Stimulated activated CD8-positive, alpha-beta memory T cell treated with anti-CD3 and anti-CD28 coated beads, Interleukin-12 subunit alpha, Interleukin-12 subunit beta, amount 100 ng/mL, for 1 hour (primary cell): Measurements from ENCODE around the gene LMTK2.

Experiments used
- DNase-seq: peaks from one replicate; pipeline ENCODE4 v3.0.0-alpha.2; 2020; ENCODE audit warnings: low read depth

The LMTK2 gene

GRCh38 chr7:98234429-98235147 lies 127.9 kb downstream of the LMTK2 start:
- DNase-seq, result no peak

DNA sequence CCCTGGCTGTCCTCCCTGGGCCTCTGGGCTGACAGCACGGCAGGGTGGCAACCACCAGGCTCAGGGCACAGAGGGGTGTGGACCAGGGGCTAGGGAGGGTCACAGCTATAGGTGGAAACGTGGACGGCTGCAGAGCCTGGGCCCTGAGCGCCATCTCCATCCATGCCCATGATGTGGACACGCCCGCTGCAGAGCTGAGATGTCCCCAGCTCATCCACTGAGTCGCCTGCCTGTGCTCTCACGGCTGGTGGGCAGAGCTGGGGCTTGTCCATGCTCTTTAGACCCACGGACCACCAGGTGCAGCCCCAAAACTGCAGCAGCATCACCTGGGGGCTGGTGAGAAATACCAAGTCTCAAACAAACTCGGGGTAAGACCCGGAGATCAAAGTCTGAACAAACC lies 129.2 kb downstream of the LMTK2 start:
- no peak for DNase-seq

- no peak for DNase-seq
These were observed 129.9 kb downstream of the LMTK2 start for GRCh38 chr7:98236355-98237185.

GRCh38 chr7:98238076-98238475 lies 131.4 kb downstream of the LMTK2 start:
- DNase-seq, result no peak

GRCh38 chr7:98238976-98239375 lies 132.3 kb downstream of the LMTK2 start:
- DNase-seq, result no peak

DNA sequence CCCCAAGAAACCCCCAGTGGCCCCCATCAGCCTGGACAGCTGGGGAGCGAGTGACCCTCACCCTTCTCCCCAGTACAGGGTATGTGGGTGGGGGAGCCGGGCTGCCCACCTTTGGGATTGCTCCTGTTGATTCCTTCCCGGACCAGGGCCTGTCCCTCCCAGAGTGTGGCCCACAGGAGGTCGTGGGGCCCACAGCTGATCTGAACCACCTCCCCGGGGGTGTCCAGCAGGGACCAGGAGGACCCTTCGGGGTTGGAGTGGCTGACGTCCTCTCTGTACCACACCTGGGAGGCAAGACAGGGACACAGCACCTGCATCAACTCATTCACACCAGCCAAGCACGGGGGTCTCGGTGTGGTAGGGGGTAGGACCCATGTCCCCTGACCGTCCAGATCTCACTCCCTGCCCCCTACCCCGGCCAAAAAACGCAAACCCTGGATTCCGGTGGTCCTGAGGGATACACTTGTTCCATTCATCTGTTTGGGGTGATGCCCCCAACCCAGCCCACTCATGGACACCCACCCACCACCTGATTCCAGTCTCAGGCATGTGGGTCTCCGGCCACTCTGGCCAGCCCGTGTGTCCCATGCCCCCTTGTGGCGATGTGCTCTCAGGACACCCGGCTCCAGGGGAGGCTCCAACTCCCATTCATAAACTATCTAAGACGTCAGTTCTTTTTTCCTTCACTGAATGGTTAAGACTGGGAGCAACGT lies 134.5 kb downstream of the LMTK2 start:
- DNase-seq, result no peak

DNA sequence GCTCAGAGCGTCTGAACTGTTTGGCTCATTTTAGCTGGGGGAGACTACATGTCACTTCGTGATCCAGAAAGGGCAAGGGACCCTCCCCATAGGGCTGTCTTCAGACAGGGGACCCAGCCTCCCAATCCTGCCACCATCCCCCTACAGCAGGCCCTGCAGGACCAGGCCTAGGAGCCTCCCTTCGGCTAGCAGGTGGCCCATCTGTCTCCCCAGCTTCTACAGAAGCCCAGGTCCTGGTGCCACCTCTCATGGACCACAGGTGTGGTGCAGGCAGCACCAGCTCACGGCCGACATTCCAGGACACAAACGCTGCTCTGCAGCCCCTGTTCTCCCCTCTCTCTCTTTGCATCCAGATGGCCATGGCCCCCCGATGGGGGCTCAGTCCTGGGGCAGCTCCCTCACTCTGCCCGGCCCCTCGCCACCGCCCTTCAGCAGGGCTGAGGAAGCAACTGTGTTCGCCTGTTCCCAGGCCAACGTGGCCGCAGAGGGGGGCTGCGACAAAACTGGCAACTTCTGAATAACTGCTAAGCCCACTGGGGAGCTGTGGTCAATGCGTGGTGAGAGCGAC lies 135.1 kb downstream of the LMTK2 start:
- no peak for DNase-seq

DNA sequence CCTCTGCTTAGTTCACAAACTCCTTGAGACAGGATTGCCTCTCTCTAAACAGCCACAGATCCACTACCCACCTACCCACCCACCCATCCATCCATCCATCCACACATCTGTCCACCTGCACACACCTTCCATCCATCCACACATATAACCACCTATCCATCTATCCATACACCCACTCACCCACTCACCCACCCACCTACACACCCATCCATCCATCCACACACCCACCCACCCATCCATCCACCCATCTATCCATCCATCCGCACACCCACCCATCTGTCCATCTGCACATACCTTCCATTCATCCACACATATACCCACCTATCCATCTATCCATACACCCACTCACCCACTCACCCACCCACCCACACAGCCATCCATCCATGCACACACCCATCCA lies 135.7 kb downstream of the LMTK2 start:
- DNase-seq, result no peak

DNA sequence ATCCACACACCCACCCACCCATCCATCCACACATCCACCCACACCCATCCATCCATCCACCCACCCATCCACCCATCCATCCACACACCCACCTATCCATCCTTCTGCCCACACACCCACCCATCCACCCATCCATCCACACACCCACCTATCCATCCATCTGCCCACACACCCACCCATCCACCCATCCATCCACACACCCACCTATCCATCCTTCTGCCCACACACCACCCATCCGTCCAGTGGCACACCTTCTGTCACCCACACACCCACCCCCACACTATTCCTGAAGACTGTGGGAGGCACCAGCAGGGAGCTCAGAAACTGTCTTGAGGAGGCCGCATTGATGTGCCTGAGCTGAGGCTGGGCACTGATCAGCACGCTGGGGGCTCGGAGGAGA lies 136.3 kb downstream of the LMTK2 start:
- no peak for DNase-seq

DNA sequence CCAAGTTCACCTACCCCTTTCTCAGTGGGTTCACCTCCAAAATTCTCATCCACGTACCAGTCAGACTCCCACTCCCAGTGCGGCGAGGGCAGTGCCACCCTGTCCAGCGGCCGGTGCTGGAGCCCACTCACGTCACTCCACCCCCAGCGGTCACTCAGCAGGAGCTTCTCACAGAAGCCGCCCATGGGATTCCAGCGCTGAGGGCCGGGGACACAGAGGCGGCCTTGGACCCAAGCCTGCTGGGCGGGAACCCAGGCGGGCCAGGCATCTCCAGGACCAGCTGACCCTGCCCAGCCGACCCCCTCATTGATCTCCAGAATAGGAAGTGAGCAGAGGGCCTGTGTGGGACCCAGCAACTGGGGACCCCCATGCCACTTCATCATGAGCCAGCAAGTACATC lies 138.2 kb downstream of the LMTK2 start:
- DNase-seq, result no peak

- DNase-seq, result no peak
These were observed 141.5 kb downstream of the LMTK2 start for GRCh38 chr7:98248156-98248555.

GRCh38 chr7:98249106-98249505 lies 142.4 kb downstream of the LMTK2 start:
- DNase-seq, result no peak

DNA sequence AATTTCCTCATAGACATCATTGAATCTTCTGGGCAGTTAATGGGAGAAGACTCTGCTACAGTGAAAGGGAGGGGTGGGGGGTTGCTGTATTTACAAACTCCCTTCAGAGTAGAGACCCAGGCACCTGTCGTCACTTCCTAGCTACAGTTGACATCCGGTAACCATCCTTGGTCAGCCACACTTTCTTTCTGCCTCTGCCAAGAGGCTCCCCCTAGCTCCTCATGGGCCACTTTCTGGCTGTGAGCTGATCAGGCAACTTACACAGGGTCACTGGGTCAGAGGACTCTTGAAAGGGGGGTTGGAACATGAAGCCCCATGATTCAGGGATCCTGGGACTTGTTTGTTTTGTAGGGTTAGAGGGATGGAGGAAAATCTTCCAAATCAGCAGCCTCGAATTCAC lies 144.1 kb downstream of the LMTK2 start:
- DNase-seq, result peak; percentile 16

GRCh38 chr7:98251231-98251600 lies 144.6 kb downstream of the LMTK2 start:
- DNase-seq, result peak; percentile 4

GRCh38 chr7:98251601-98252424 lies 145.2 kb downstream of the LMTK2 start, which contains the start of gene TECPR1:
TECPR1 (minus strand) TSS chr7:98252232; CDS start chr7:98246146, 6,086 bp downstream.
- peak; percentile 75 for DNase-seq

- no peak for DNase-seq
These were observed 145.9 kb downstream of the LMTK2 start for GRCh38 chr7:98252425-98253054.

GRCh38 chr7:98254516-98254915 lies 147.9 kb downstream of the LMTK2 start:
- DNase-seq, result no peak

GRCh38 chr7:98254951-98255610 lies 148.4 kb downstream of the LMTK2 start:
- DNase-seq, result no peak

DNA sequence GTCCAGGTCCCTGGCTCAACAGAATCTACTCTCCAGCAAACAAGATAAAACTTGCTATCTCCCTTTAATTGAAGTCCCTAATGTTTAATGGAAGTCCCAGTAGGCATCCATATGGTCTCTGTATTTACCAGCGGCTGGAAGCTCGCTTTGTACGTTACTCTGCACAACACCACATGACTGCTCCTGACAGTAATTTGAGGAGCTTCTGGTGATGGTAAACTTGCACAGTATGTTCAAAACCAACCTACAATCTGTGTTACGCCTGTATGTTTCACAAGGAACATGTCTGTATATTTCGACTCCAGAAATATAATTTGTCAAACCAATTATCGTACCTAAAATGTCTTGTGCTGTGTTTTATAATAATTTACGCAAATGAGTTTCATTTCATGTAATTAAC lies 149.8 kb downstream of the LMTK2 start:
- DNase-seq, result no peak

DNA sequence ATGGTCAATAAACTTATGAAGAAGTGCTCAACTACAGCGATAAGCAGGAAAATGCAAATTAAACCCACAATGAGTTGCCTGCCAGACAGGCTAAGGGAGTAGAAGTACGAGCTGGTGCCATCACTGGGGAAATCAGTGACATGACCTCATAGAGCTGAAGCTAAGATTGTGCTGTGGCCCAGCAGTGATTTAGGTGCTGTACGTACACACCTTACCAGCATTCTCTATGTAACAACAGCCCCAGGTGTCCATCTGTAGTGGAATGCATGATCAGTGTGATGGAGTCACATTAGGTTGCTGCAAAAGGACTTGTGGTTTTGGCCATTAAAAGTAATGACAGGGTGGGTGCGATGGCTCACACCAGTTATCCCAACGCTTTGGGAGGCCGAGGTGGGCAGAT lies 151.0 kb downstream of the LMTK2 start:
- DNase-seq, result no peak
